Trophoblast cell (in vitro differentiated cells and primary cell): Measurements from ENCODE around the gene SH2B3.

Experiments used
- DNase-seq, 2 donors: peaks; one replicate each; pipeline ENCODE4 v3.0.0-alpha.2; 2016
- H2AFZ ChIP-seq: 2 replicates; pipeline ENCODE4 v1.6.1; 2013; ENCODE audit warnings: low read length, moderate library complexity, mild to moderate bottlenecking; ENCODE audit not compliant: insufficient read depth, poor library complexity
- H2AK5ac ChIP-seq: 2 replicates; pipeline ENCODE4 v1.6.1; 2013; ENCODE audit warnings: mild to moderate bottlenecking, low read length
- H2BK120ac ChIP-seq: 2 replicates; pipeline ENCODE4 v1.6.1; 2013; ENCODE audit warnings: low read length, mild to moderate bottlenecking, moderate library complexity; ENCODE audit not compliant: insufficient read depth, poor library complexity
- H2BK12ac ChIP-seq: 2 replicates; pipeline ENCODE4 v1.6.1; 2013; ENCODE audit warnings: mild to moderate bottlenecking, low read length, moderate library complexity
- H2BK5ac ChIP-seq: 2 replicates; pipeline ENCODE4 v1.6.1; 2013; ENCODE audit warnings: low read length, low read depth, moderate library complexity, mild to moderate bottlenecking; ENCODE audit not compliant: poor library complexity
- H3K14ac ChIP-seq: 2 replicates; pipeline ENCODE4 v1.6.1; 2013; ENCODE audit warnings: mild to moderate bottlenecking, low read length
- H3K18ac ChIP-seq: 2 replicates; pipeline ENCODE4 v1.6.1; 2013; ENCODE audit warnings: mild to moderate bottlenecking, low read length
- H3K23ac ChIP-seq: 2 replicates; pipeline ENCODE4 v1.6.1; 2013; ENCODE audit warnings: low read length
- H3K27ac ChIP-seq: 2 replicates; pipeline ENCODE4 v1.5.1; 2013; ENCODE audit warnings: low read depth, mild to moderate bottlenecking, inconsistent platforms, low read length, moderate library complexity
- H3K27me3 ChIP-seq: 2 replicates; pipeline ENCODE4 v1.6.1; 2013; ENCODE audit warnings: inconsistent platforms, mild to moderate bottlenecking, low read length, moderate library complexity; ENCODE audit not compliant: insufficient read depth
- H3K36me3 ChIP-seq, 2 experiments: 1 replicate in 1 of 2; 2 replicates in 1 of 2; pipeline ENCODE4 v1.6.1; 2013; ENCODE audit warnings: low read length in 2 of 2, mild to moderate bottlenecking in 2 of 2, moderate library complexity in 1 of 2; ENCODE audit not compliant: insufficient read depth in 2 of 2, control insufficient read depth in 1 of 2
- H3K4ac ChIP-seq: 2 replicates; pipeline ENCODE4 v1.6.1; 2013; ENCODE audit warnings: low read depth, mild to moderate bottlenecking, low read length, moderate library complexity
- H3K4me1 ChIP-seq, 2 experiments: 1 replicate in 1 of 2; 2 replicates in 1 of 2; pipeline ENCODE4 v1.6.1; 2013; ENCODE audit warnings: low read length in 2 of 2, mild to moderate bottlenecking in 2 of 2, moderate library complexity in 1 of 2; ENCODE audit not compliant: insufficient read depth in 2 of 2, control insufficient read depth in 1 of 2
- H3K4me2 ChIP-seq: 2 replicates; pipeline ENCODE4 v1.6.1; 2013; ENCODE audit warnings: inconsistent platforms, mild to moderate bottlenecking, low read length, moderate library complexity
- H3K4me3 ChIP-seq: 2 replicates; pipeline ENCODE4 v1.5.1; 2013; ENCODE audit warnings: mild to moderate bottlenecking, low read depth, low read length, inconsistent platforms
- H3K79me1 ChIP-seq: one replicate; pipeline ENCODE4 v1.6.1; 2013; ENCODE audit warnings: low read length
- H3K79me2 ChIP-seq: 2 replicates; pipeline ENCODE4 v1.6.1; 2013; ENCODE audit warnings: low read length, mild to moderate bottlenecking; ENCODE audit not compliant: control insufficient read depth, insufficient read depth, poor library complexity
- H3K9ac ChIP-seq: 2 replicates; pipeline ENCODE4 v1.6.1; 2013; ENCODE audit warnings: mild to moderate bottlenecking, low read length
- H3K9me3 ChIP-seq: 2 replicates; pipeline ENCODE4 v1.6.1; 2013; ENCODE audit warnings: low read depth, mild to moderate bottlenecking, control low read depth, inconsistent platforms, low read length; ENCODE audit not compliant: insufficient read depth
- H4K12ac ChIP-seq: 2 replicates; pipeline ENCODE4 v1.6.1; 2013; ENCODE audit warnings: low read depth, mild to moderate bottlenecking, low read length, moderate library complexity
- H4K8ac ChIP-seq: 2 replicates; pipeline ENCODE4 v1.6.1; 2013; ENCODE audit warnings: low read depth, mild to moderate bottlenecking, low read length, moderate library complexity
- H4K91ac ChIP-seq: one replicate; pipeline ENCODE4 v1.6.1; 2013; ENCODE audit warnings: low read depth, mild to moderate bottlenecking, low read length, moderate library complexity
- WGBS: extraction: QIAGEN DNeasy Blood & Tissue Kit; methylation state at CpG from one replicate; pipeline ENCODE4 v1.1.7; 2013; ENCODE audit warnings: missing lambda C conversion rate; ENCODE audit not compliant: insufficient read length, insufficient coverage; ENCODE audit errors: extremely low coverage; 5-methylcytosine and 5-hydroxymethylcytosine counted together

SH2B3 gene

DNA sequence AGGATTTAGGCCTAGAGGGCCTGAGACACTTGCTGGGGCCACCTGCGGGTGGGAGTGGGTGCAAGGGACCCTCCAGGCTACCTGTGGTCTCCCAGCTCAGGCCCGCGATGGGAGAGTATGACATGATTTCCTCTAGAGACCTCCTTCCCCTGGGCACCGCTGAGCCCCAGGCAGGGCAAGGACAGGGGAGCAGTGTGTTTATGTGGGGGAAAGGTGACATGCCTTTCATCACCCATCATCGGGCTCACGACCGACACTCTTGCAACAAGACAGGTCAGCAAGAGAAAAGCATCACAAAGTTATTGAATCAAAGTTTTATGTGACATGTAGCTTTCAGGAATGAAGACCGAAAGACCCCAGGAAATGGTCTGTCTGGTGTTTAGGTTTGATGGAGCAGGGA lies 19.9 kb downstream of the SH2B3 start:
- Histone ChIP-seq H4K12ac (no peak overlapping the region), H3K79me2 (no peaks in the 10 kb centered on the region), H2BK12ac (no peak overlapping the region), H2BK120ac (no peak overlapping the region), H3K4ac (no peak overlapping the region), H3K9ac (no peak overlapping the region), H4K91ac (peak overlapping the region; percentile 15), H3K36me3 (no peaks in the 10 kb centered on the region), H3K14ac (no peak overlapping the region), H3K9me3 (no peaks in the 10 kb centered on the region), H3K4me2 (peak overlapping the region; percentile 8), H3K18ac (no peak overlapping the region), H3K4me1 (peaks cover 13 to 19% of the 10 kb centered on the region in 2 experiments), H2AFZ (no peak overlapping the region), H3K27ac (no peak overlapping the region), H3K23ac (no peak overlapping the region), H3K4me3 (no peak overlapping the region), H3K79me1 (peaks cover 3% of the 10 kb centered on the region), H2AK5ac (no peak overlapping the region), H4K8ac (no peak overlapping the region), H3K27me3 (no peaks in the 10 kb centered on the region), H2BK5ac (no peak overlapping the region)
- WGBS = no CpG with 5 or more reads among the region's 8 CpGs
- DNase-seq = peak in 1 of 2 donors; percentile 36

DNA sequence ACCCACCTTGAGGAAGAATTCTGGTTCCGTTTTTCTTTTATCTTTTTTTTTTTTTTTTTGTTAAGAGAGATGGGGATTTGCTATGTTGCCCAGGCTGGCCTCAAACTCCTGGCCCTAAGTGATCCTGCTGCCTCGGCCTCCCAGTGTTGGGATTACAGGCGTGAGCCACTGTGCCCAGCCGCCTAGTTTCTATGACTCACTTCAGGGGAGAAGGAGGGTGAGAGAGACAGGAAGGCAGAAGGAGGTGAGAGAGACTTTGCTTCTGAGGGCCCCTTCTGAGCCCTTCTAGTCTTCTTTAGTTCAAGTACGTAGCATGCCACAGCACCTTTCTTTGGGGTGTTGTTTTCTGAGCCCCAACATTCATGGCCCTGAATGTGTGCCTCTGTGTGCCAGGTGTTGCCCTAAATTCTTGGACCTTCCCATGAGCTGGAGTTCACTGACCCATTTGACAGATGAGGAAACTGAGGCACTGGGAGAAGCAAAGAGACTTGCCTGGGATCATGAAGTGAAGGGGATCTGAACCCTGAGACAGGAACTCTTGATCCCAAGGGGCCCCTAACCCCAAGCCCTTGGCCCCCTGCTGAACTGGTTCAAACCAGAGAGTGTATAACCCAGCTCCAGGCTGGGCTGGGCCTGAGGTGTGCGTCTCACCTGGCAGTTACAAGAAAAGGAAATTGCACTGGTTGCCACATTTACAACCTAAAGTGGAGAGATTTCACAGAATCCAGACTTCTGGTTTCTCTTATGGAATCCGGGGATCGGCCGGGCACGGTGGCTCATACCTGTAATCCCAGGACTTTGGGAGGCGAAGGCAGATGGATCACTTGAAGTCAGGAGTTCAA lies 20.8 kb downstream of the SH2B3 start:
- Histone ChIP-seq H3K79me2 (no peaks in the 10 kb centered on the region), H3K79me1 (peaks cover 3% of the 10 kb centered on the region), H3K4ac (no peak overlapping the region), H2AK5ac (no peak overlapping the region), H3K9ac (no peak overlapping the region), H2BK120ac (no peak overlapping the region), H3K4me1 (peaks cover 13 to 21% of the 10 kb centered on the region in 2 experiments), H3K36me3 (no peaks in the 10 kb centered on the region), H3K9me3 (no peaks in the 10 kb centered on the region), H3K18ac (no peak overlapping the region), H3K14ac (no peak overlapping the region), H2AFZ (no peak overlapping the region), H3K23ac (no peak overlapping the region), H3K4me2 (no peak overlapping the region), H4K12ac (no peak overlapping the region), H3K4me3 (no peak overlapping the region), H4K8ac (no peak overlapping the region), H3K27ac (no peak overlapping the region), H2BK5ac (no peak overlapping the region), H3K27me3 (no peaks in the 10 kb centered on the region), H4K91ac (no peak overlapping the region), H2BK12ac (no peak overlapping the region)
- no peak for DNase-seq
- WGBS = no CpG with 5 or more reads among the region's 11 CpGs

DNA sequence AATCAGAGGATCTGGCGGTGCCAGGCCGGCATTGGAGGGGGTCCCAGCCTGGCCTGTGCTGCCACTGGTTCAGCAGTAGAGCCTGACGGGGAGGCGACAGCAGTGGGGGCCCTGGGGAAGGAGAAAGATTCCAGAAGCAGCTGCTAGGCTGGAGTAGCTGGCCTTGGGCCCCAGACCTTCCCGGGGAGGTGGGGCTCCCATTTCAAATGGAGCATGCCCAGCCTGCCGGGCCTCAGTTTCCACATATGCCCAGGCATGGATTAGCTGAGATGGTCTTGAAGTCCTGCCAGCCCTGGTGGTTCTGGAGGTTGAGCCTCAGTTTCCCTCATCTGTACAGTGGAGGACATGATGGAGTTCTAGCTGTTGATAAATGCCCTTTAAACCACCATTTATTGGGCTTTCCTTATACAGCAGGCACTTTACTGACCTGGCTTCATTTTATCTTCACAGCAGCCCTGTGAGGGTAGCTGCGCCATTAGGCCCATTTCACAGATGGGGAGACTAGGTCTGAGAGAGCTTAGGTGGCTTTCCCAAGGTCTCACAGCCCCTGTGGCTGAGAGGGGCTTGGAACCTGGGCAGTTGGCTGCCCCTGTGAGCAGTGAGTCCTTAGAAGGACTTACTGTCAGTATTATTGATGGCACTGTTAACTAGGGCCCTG lies 21.8 kb downstream of the SH2B3 start:
- no peak overlapping the region for H3K4me3 ChIP-seq
- H2AK5ac ChIP-seq = no peak overlapping the region
- no peak overlapping the region for H2BK12ac ChIP-seq
- no peak overlapping the region for H3K23ac ChIP-seq
- H3K27me3 ChIP-seq = no peaks in the 10 kb centered on the region
- peaks cover 3% of the 10 kb centered on the region for H3K79me1 ChIP-seq
- no CpG with 5 or more reads among the region's 7 CpGs for WGBS
- H2AFZ ChIP-seq = no peak overlapping the region
- H4K8ac ChIP-seq = no peak overlapping the region
- no peak overlapping the region for H3K9ac ChIP-seq
- no peak overlapping the region for H2BK5ac ChIP-seq
- H2BK120ac ChIP-seq = no peak overlapping the region
- DNase-seq = no peak
- no peak overlapping the region for H3K14ac ChIP-seq
- no peak overlapping the region for H3K4me2 ChIP-seq
- H3K4me1 ChIP-seq = peaks cover 13 to 23% of the 10 kb centered on the region in 2 experiments
- no peak overlapping the region for H3K18ac ChIP-seq
- H4K12ac ChIP-seq = no peak overlapping the region
- H3K79me2 ChIP-seq = no peaks in the 10 kb centered on the region
- H4K91ac ChIP-seq = no peak overlapping the region
- H3K36me3 ChIP-seq = no peaks in the 10 kb centered on the region
- H3K9me3 ChIP-seq = no peaks in the 10 kb centered on the region
- no peak overlapping the region for H3K4ac ChIP-seq
- no peak overlapping the region for H3K27ac ChIP-seq

DNA sequence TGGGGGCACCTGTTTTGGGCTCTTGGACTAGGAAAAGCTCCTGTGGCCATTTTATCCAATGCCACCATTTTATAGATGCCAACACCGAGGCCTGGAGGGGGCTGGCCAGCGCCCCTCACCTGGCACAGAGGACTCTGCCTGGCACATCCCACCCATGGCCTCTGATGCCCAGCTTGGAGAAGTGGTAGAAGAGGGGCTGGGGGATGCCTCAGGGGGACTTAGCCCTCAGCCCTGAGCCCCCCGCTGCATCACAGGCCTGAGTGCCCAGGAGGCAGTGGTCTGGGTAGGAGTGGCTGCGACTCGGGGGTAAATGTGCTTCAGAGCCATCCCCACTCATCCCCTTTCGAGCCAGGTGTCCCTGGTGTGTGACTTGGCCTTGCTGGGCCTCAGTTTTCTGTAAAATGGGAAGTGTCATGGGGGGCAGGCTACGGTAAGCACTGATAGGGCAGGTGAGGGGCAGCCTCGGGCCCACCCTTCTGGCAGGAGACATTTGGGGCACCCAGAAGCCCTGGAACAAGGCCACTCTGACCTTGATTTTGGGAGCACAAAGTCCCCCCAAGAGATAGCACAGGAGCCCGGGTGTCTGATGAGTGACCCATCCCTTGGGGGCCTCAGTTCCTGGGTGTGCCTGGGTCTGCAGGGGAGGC lies 22.5 kb downstream of the SH2B3 start:
- H3K4me2 ChIP-seq = no peak overlapping the region
- H3K27ac ChIP-seq = no peak overlapping the region
- no peak overlapping the region for H2BK12ac ChIP-seq
- no peak overlapping the region for H4K91ac ChIP-seq
- H3K18ac ChIP-seq = no peak overlapping the region
- DNase-seq = no peak
- no peak overlapping the region for H3K9ac ChIP-seq
- H3K27me3 ChIP-seq = no peaks in the 10 kb centered on the region
- no peak overlapping the region for H3K14ac ChIP-seq
- no peak overlapping the region for H2BK120ac ChIP-seq
- peaks cover 13 to 23% of the 10 kb centered on the region in 2 experiments for H3K4me1 ChIP-seq
- H4K8ac ChIP-seq = no peak overlapping the region
- no peaks in the 10 kb centered on the region for H3K36me3 ChIP-seq
- no peak overlapping the region for H2AK5ac ChIP-seq
- H3K4ac ChIP-seq = no peak overlapping the region
- H3K79me2 ChIP-seq = no peaks in the 10 kb centered on the region
- WGBS = no CpG with 5 or more reads among the region's 9 CpGs
- no peak overlapping the region for H2BK5ac ChIP-seq
- H3K79me1 ChIP-seq = peaks cover 3% of the 10 kb centered on the region
- no peaks in the 10 kb centered on the region for H3K9me3 ChIP-seq
- H4K12ac ChIP-seq = no peak overlapping the region
- no peak overlapping the region for H3K4me3 ChIP-seq
- H3K23ac ChIP-seq = no peak overlapping the region
- no peak overlapping the region for H2AFZ ChIP-seq
